HEK293 (cell line): ENCODE measurements around the gene PCAT6.

Source experiments
- BCL6B ChIP-seq: fragments of 450-650 bp; formaldehyde crosslinking; IDR thresholded peaks from 2 replicates; pipeline ENCODE4 v1.5.1; 2017; ENCODE audit warnings: missing biosample characterization, missing genetic modification characterization
- GLIS1 ChIP-seq: fragments of 450-650 bp; formaldehyde crosslinking; IDR thresholded peaks from 2 replicates; pipeline ENCODE4 v1.5.1; 2016; ENCODE audit warnings: missing biosample characterization, missing genetic modification characterization
- GLIS2 ChIP-seq: fragments of 450-650 bp; formaldehyde crosslinking; IDR thresholded peaks from 2 replicates; pipeline ENCODE4 v1.5.1; 2016; ENCODE audit warnings: missing biosample characterization, missing genetic modification characterization
- HOXA7 ChIP-seq: sonication (generic); formaldehyde crosslinking; IDR thresholded peaks from 2 replicates; pipeline ENCODE4 v1.8.1; 2022; ENCODE audit warnings: missing genetic modification reagents, borderline replicate concordance
- MEIS1 ChIP-seq: sonication (generic); formaldehyde crosslinking; IDR thresholded peaks from 2 replicates; pipeline ENCODE4 v1.8.1; 2022; ENCODE audit warnings: missing genetic modification reagents, mild to moderate bottlenecking, borderline replicate concordance
- MZF1 ChIP-seq: fragments of 450-650 bp; formaldehyde crosslinking; IDR thresholded peaks from 2 replicates; pipeline ENCODE4 v1.5.1; 2017; ENCODE audit warnings: missing biosample characterization, missing genetic modification characterization, borderline replicate concordance
- OSR2 ChIP-seq: fragments of 450-650 bp; formaldehyde crosslinking; IDR thresholded peaks from 2 replicates; pipeline ENCODE4 v1.5.1; 2016; ENCODE audit warnings: missing biosample characterization, missing genetic modification characterization
- SALL2 ChIP-seq: fragments of 450-650 bp; formaldehyde crosslinking; IDR thresholded peaks from 2 replicates; pipeline ENCODE4 v1.5.0; 2017; ENCODE audit warnings: missing biosample characterization, mild to moderate bottlenecking, missing genetic modification characterization, borderline replicate concordance
- SCRT1 ChIP-seq: fragments of 450-650 bp; formaldehyde crosslinking; IDR thresholded peaks from 2 replicates; pipeline ENCODE4 v1.5.1; 2016; ENCODE audit warnings: missing biosample characterization, missing genetic modification characterization, borderline replicate concordance
- SP7 ChIP-seq: fragments of 450-650 bp; formaldehyde crosslinking; IDR thresholded peaks from 2 replicates; pipeline ENCODE4 v1.5.1; 2016; ENCODE audit warnings: missing biosample characterization, missing genetic modification characterization
- ZFP41 ChIP-seq: fragments of 450-650 bp; formaldehyde crosslinking; IDR thresholded peaks from 2 replicates; pipeline ENCODE4 v1.5.1; 2016; ENCODE audit warnings: missing biosample characterization, missing genetic modification characterization, borderline replicate concordance
- ZNF155 ChIP-seq: fragments of 450-650 bp; formaldehyde crosslinking; IDR thresholded peaks from 2 replicates; pipeline ENCODE4 v1.5.1; 2016; ENCODE audit warnings: missing biosample characterization, missing genetic modification characterization
- ZNF16 ChIP-seq: fragments of 450-650 bp; formaldehyde crosslinking; IDR thresholded peaks from 2 replicates; pipeline ENCODE4 v1.5.1; 2016; ENCODE audit warnings: low read depth, missing biosample characterization, missing genetic modification characterization
- ZNF202 ChIP-seq: fragments of 450-650 bp; formaldehyde crosslinking; IDR thresholded peaks from 2 replicates; pipeline ENCODE4 v1.5.1; 2016; ENCODE audit warnings: missing biosample characterization, missing genetic modification characterization, borderline replicate concordance
- ZNF223 ChIP-seq: fragments of 450-650 bp; formaldehyde crosslinking; IDR thresholded peaks from 2 replicates; pipeline ENCODE4 v1.5.1; 2016; ENCODE audit warnings: missing biosample characterization, missing genetic modification characterization
- ZNF274 ChIP-seq, 2 experiments: fragments of 200-500 bp in 1 of 2; fragments of 450-650 bp in 1 of 2; sonication (Bioruptor generic) in 1 of 2; formaldehyde crosslinking in 1 of 2; IDR thresholded peaks; 2 replicates each; pipeline versions ENCODE4 v1.5.1 to v1.6.1; 2014 to 2016; ENCODE audit warnings: borderline replicate concordance in 1 of 2, inconsistent platforms in 1 of 2, low read length in 1 of 2, missing biosample characterization in 1 of 2, missing genetic modification characterization in 1 of 2
- ZNF341 ChIP-seq: fragments of 450-650 bp; formaldehyde crosslinking; IDR thresholded peaks from 2 replicates; pipeline ENCODE4; 2016; ENCODE audit warnings: low read depth, missing biosample characterization, missing genetic modification characterization
- ZNF354C ChIP-seq: fragments of 450-650 bp; formaldehyde crosslinking; IDR thresholded peaks from 2 replicates; pipeline ENCODE4 v1.5.1; 2016; ENCODE audit warnings: missing biosample characterization, missing genetic modification characterization, low read depth, borderline replicate concordance
- ZNF394 ChIP-seq: fragments of 450-650 bp; formaldehyde crosslinking; IDR thresholded peaks from 2 replicates; pipeline ENCODE4 v1.5.1; 2016; ENCODE audit warnings: missing biosample characterization, missing genetic modification characterization, mild to moderate bottlenecking, moderate library complexity, borderline replicate concordance
- ZNF416 ChIP-seq: fragments of 450-650 bp; formaldehyde crosslinking; IDR thresholded peaks from 2 replicates; pipeline ENCODE4 v1.5.1; 2016; ENCODE audit warnings: missing biosample characterization, missing genetic modification characterization
- ZNF423 ChIP-seq: fragments of 450-650 bp; formaldehyde crosslinking; IDR thresholded peaks from 2 replicates; pipeline ENCODE4 v1.5.1; 2016; ENCODE audit warnings: missing biosample characterization, missing genetic modification characterization
- ZNF501 ChIP-seq: fragments of 450-650 bp; formaldehyde crosslinking; IDR thresholded peaks from 2 replicates; pipeline ENCODE4 v1.5.1; 2016; ENCODE audit warnings: missing biosample characterization, missing genetic modification characterization
- ZNF561 ChIP-seq: fragments of 450-650 bp; IDR thresholded peaks from 2 replicates; pipeline ENCODE4 v1.5.1; 2018; ENCODE audit warnings: missing biosample characterization, missing genetic modification characterization, borderline replicate concordance
- ZNF621 ChIP-seq: fragments of 450-650 bp; formaldehyde crosslinking; IDR thresholded peaks from 2 replicates; pipeline ENCODE4 v1.5.1; 2017; ENCODE audit warnings: missing biosample characterization, missing genetic modification characterization
- ZNF624 ChIP-seq: fragments of 450-650 bp; formaldehyde crosslinking; IDR thresholded peaks from 2 replicates; pipeline ENCODE4 v1.5.1; 2017; ENCODE audit warnings: missing biosample characterization, missing genetic modification characterization
- ZNF626 ChIP-seq: fragments of 450-650 bp; sonication (Bioruptor Pico); formaldehyde crosslinking; IDR thresholded peaks from 2 replicates; pipeline ENCODE4 v1.5.1; 2018; ENCODE audit warnings: missing biosample characterization, missing genetic modification characterization, inconsistent platforms
- ZNF707 ChIP-seq: fragments of 450-650 bp; formaldehyde crosslinking; IDR thresholded peaks from 2 replicates; pipeline ENCODE4 v1.5.1; 2016; ENCODE audit warnings: missing biosample characterization, missing genetic modification characterization
- ZNF830 ChIP-seq: fragments of 450-650 bp; IDR thresholded peaks from 2 replicates; pipeline ENCODE4 v1.5.0; 2018; ENCODE audit warnings: missing biosample characterization, missing genetic modification characterization, low read depth, mild to moderate bottlenecking, moderate library complexity
- ZSCAN18 ChIP-seq: fragments of 450-650 bp; formaldehyde crosslinking; IDR thresholded peaks from 2 replicates; pipeline ENCODE4 v1.5.1; 2016; ENCODE audit warnings: missing biosample characterization, missing genetic modification characterization
- ZSCAN5A ChIP-seq: fragments of 450-650 bp; formaldehyde crosslinking; IDR thresholded peaks from 2 replicates; pipeline ENCODE4 v1.5.1; 2016; ENCODE audit warnings: missing biosample characterization, missing genetic modification characterization
- TF ChIP-seq, protein P1 (sequence below): fragments of 450-650 bp; formaldehyde crosslinking; IDR thresholded peaks from 2 replicates; pipeline ENCODE4 v1.5.1; 2016; ENCODE audit warnings: missing biosample characterization, missing genetic modification characterization, low read depth
- TF ChIP-seq, protein P2 (sequence below): fragments of 450-650 bp; formaldehyde crosslinking; IDR thresholded peaks from 2 replicates; pipeline ENCODE4 v1.5.1; 2016; ENCODE audit warnings: missing biosample characterization, missing genetic modification characterization

PCAT6 gene

DNA sequence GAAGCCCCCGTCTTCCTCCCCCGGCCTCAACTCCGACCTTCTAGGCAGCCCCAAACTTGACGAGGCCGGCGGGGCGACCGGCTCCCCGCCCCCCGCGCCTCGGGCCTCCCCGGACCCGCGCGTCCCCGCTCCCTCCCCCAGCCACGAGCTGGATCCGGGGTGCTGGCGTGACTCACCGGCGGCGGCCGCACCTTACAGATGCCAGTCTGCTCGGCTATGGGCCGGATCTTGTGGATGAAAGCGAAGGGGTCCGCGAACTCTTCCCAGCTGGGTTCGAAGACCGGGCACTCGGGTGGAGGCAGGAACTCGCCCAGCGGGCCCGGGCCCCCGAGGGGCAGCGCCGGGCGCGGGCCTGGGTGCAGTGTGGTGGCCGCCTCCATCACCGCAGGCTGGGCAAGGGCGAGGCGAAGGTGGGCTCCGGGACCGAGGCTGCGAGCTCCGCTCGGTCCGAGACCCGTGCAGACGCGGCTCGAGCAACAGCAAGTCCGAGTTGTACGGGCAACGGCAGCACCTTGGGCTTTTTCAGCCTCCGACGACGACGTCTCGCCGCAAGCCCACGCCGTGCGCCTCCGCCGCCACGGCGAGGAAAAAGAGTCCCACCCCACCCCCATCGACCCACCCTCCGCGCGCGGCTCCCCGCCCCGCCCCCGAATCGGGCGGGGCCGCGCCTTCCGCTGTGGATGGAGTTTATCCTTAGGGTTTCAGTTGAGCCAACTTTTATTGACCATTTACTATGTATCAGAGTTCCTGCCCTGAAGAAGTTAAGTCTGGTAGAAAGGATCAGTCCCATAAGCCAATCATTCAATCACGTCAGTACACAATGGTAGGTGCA is 2.6 kb upstream of the PCAT6 start, which contains the start of gene KDM5B (continued):
- TF ChIP-seq ZNF354C (tag by site-specific recombination) (no peak), ZNF707 (tag by site-specific recombination) (no peak), ZFP41 (0 out of 2 replicates have a peak, but pooled peaks have one; percentile 27), MZF1 (tag by site-specific recombination) (no peak), ZNF394 (peak; percentile 41; the same call in 1 of the 2 replicates), SALL2 (tag by site-specific recombination) (no peak), ZNF561 (tag by site-specific recombination) (0 out of 2 replicates have a peak, but pooled peaks have one; percentile 30), ZNF16 (tag by site-specific recombination) (no peak), ZNF155 (tag by site-specific recombination) (no peak), ZNF501 (tag by site-specific recombination) (peak; percentile 77; the same call in 1 of the 2 replicates), ZNF830 (tag by site-specific recombination) (no peak), SP7 (tag by site-specific recombination) (peak; percentile 69), OSR2 (tag by site-specific recombination) (no peak), ZNF621 (tag by site-specific recombination) (no peak), GLIS2 (peak; percentile 52; the same call in 1 of the 2 replicates), ZNF341 (tag by site-specific recombination) (0 out of 2 replicates have a peak, but pooled peaks have one; percentile 26), ZSCAN18 (tag by site-specific recombination) (0 out of 2 replicates have a peak, but pooled peaks have one; percentile 16), ZNF626 (tag by site-specific recombination) (no peak), MEIS1 (CRISPR knock-in tag) (no peak), ZNF274 (IDR thresholded peaks at IDR 0.05; ENCODE audit: low read length) (no peak), ZNF274 (tag by site-specific recombination; IDR thresholded peaks at IDR 0.05; ENCODE audit: borderline replicate concordance) (no peak), ZNF624 (tag by site-specific recombination) (no peak), ZNF416 (no peak), ZSCAN5A (tag by site-specific recombination) (peak; percentile 93), BCL6B (tag by site-specific recombination) (no peak), ZNF423 (tag by site-specific recombination) (0 out of 2 replicates have a peak, but pooled peaks have one; percentile 61), ZNF223 (tag by site-specific recombination) (no peak), ZNF202 (tag by site-specific recombination) (no peak), GLIS1 (peak; percentile 40), HOXA7 (CRISPR knock-in tag) (no peak), SCRT1 (tag by site-specific recombination) (no peak)
- TF ChIP-seq, protein P1, sequence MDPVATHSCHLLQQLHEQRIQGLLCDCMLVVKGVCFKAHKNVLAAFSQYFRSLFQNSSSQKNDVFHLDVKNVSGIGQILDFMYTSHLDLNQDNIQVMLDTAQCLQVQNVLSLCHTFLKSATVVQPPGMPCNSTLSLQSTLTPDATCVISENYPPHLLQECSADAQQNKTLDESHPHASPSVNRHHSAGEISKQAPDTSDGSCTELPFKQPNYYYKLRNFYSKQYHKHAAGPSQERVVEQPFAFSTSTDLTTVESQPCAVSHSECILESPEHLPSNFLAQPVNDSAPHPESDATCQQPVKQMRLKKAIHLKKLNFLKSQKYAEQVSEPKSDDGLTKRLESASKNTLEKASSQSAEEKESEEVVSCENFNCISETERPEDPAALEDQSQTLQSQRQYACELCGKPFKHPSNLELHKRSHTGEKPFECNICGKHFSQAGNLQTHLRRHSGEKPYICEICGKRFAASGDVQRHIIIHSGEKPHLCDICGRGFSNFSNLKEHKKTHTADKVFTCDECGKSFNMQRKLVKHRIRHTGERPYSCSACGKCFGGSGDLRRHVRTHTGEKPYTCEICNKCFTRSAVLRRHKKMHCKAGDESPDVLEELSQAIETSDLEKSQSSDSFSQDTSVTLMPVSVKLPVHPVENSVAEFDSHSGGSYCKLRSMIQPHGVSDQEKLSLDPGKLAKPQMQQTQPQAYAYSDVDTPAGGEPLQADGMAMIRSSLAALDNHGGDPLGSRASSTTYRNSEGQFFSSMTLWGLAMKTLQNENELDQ (tag by site-specific recombination): no peak
- TF ChIP-seq, protein P2, sequence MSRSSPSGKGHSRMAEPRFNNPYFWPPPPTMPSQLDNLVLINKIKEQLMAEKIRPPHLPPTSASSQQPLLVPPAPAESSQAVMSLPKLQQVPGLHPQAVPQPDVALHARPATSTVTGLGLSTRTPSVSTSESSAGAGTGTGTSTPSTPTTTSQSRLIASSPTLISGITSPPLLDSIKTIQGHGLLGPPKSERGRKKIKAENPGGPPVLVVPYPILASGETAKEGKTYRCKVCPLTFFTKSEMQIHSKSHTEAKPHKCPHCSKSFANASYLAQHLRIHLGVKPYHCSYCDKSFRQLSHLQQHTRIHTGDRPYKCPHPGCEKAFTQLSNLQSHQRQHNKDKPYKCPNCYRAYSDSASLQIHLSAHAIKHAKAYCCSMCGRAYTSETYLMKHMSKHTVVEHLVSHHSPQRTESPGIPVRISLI (tag by site-specific recombination): no peak
